ENCODE results near the gene PPIL1. TPM values are rescaled to one million over a fixed set of nuclear protein-coding genes. Genes with fewer than 3 reads are reported as not detected.

The PPIL1 gene
- total RNA-seq (2014; rRNA removed; shearing (Covaris generic)) (20.4 and 36.3 TPM in 2 replicates), polyA plus RNA-seq (2016; fragmentation: Nextera tagmentation; extraction: Ambion mirVana) (27.1 and 30.5 TPM in 2 replicates)

DNA sequence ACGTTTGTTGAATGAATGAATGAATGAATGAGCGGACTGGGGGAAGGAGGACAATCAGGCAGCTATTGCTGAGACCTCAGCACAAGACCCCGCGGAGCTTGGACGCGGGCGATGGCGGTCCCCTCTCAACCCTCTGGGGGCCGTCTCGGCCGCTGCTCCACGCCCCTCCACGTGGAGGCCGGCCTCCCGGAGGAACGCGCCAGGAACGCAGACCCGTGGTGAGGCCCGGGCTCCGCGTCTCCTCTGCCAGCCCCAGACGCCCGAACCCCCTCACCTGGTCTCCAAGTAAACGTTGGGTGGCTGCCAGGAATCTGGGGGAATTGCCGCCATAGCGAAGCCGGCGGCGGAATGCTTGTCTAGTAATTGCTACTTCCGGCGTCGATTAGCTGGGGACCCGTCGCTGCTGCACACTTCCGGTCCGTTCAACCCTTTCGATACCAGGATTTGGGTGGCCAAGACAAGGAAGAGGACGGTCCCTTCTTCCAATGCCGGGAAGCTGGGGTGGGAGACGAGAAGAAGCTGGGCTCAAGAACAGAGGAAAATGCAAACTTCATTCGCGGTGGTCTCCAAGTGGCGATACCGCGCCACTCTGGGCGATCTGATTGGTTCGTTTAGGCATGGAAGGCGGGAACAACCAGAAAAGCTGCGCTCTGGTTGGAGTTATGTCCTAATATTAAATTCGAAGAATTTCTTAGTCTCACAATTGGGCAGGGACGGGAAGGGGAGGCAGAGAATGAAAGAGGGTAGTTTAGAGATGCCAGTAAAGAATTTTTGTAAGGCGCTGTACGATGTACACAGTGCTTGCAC, at the start of gene PPIL1:
PPIL1 (minus strand) TSS at position 361 of the 807 bp plus-strand sequence; CDS start at position 330, 31 bp downstream.
- WGBS, 2 experiments (ENCODE audit: low coverage in 1 of 2, low lambda C conversion rate in 2 of 2, missing lambda C conversion rate in 2 of 2): 0 to 1% methylated on average over 54 of the region's 54 CpGs
- in situ Hi-C loops (cut with MboI): loop anchor here (25.0 kb wide), 1 partner anchor 338 kb away; no protein-coding TSS in a partner anchor

DNA sequence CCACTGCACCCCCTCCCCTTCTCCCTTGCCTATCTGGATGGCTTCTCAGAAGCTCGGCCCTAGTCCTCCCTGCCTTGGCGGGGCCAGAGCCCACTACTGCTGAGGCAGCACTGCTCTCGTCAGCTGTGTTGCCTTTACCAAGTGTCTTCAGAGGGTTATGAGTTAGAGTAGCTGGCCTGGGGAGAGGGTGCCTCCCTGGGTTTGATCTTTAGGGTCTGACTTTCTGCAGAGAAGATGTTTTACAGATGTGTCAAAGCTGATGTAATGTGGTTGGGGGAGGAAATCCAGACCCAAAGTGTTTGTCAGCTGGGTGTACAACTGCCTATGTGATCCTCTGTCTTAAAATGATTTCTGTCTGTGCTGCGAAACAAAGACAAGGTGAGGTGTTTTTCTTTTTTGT, 49.5 kb upstream of the PPIL1 start:
- Histone ChIP-seq H3K9ac (peak overlapping the region; percentile 9; the same call in 1 of the 2 replicates), H3F3A (ENCODE audit: insufficient read depth) (peaks cover 59% of the 10 kb centered on the region), H3K9me3 (ENCODE audit: low read depth) (no peaks in the 10 kb centered on the region), H3K79me2 (ENCODE audit: insufficient read depth) (no peaks in the 10 kb centered on the region), H4K20me1 (ENCODE audit: insufficient read depth) (no peaks in the 10 kb centered on the region), H3K36me3 (ENCODE audit: low read depth) (peaks cover 11% of the 10 kb centered on the region; the same call in 1 of the 2 replicates), H3K27me3 (replicated peaks; ENCODE audit: insufficient read depth) (no peaks in the 10 kb centered on the region), H3K4me1 (ENCODE audit: insufficient read depth) (peaks cover 64% of the 10 kb centered on the region), H3K4me2 (ENCODE audit: unreplicated experiment) (peak overlapping the region; percentile 66), H2AFZ (no peak overlapping the region), H3K27ac (peak overlapping the region; percentile 39), H3K4me3 (no peak overlapping the region), H3K9me2 (ENCODE audit: insufficient read depth) (no peaks in the 10 kb centered on the region)
- WGBS, 2 experiments (ENCODE audit: low coverage in 1 of 2, low lambda C conversion rate in 2 of 2, missing lambda C conversion rate in 2 of 2): 21 to 23% methylated on average over 4 of the region's 4 CpGs
- DNase-seq: peak; percentile 56
- TF ChIP-seq EZH2phosphoT487 (IDR thresholded peaks at IDR 0.05; ENCODE audit: insufficient read depth, low read depth) (no peak), EZH2 (IDR thresholded peaks at IDR 0.05; ENCODE audit: insufficient read depth, poor library complexity, severe bottlenecking) (no peak)
- in situ Hi-C loops (cut with MboI): no loop called here

More for the DNA sequence above, at the start of gene PPIL1:
- no peaks in the 10 kb centered on the region for H3K9me3 ChIP-seq (ENCODE audit: low read depth)
- H3K79me2 ChIP-seq (ENCODE audit: insufficient read depth): peaks cover 21% of the 10 kb centered on the region
- H3K36me3 ChIP-seq (ENCODE audit: low read depth): peaks cover 4% of the 10 kb centered on the region; the same call in 1 of the 2 replicates
- DNase-seq: peak; percentile 96
- H3K9ac ChIP-seq: peak within 1 kb of the TSS; percentile 94
- H4K20me1 ChIP-seq (ENCODE audit: insufficient read depth): no peaks in the 10 kb centered on the region
- no peaks in the 10 kb centered on the region for H3K9me2 ChIP-seq (ENCODE audit: insufficient read depth)
- peak within 1 kb of the TSS; percentile 97 for H3K4me3 ChIP-seq
- TF ChIP-seq EZH2phosphoT487 (IDR thresholded peaks at IDR 0.05; ENCODE audit: insufficient read depth, low read depth) (no peak), EZH2 (IDR thresholded peaks at IDR 0.05; ENCODE audit: insufficient read depth, poor library complexity, severe bottlenecking) (no peak)
- peak within 1 kb of the TSS; percentile 91 for H3K27ac ChIP-seq
- H3K27me3 ChIP-seq (replicated peaks; ENCODE audit: insufficient read depth): no peaks in the 10 kb centered on the region
- peak within 1 kb of the TSS; percentile 100 for H2AFZ ChIP-seq
- peaks cover 9% of the 10 kb centered on the region; the same call in 1 of the 2 replicates for H3F3A ChIP-seq (ENCODE audit: insufficient read depth)
- H3K4me2 ChIP-seq (ENCODE audit: unreplicated experiment): peak within 1 kb of the TSS; percentile 91
- peaks cover 13% of the 10 kb centered on the region for H3K4me1 ChIP-seq (ENCODE audit: insufficient read depth)

DNA sequence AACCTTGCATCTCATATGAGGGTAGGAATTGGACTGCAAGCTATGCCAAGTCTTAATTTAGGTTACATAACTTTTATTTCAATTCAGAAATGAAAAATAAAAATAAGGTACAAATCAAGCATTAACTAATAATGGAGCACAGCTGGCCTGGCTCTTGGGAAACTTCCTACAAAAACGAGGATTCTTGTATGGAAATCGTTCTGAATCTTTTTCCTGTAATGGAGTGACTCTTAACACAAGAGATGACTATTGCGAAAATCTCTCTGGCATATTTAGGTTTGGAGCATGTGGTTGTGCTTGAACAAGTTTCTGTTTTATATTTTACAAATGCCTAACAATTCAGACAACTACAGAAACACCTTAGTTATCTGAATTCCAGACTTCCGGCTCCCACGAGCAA, 45.9 kb upstream of the PPIL1 start:
- Histone ChIP-seq H3K36me3 (ENCODE audit: low read depth) (peaks cover 13% of the 10 kb centered on the region; the same call in 1 of the 2 replicates), H4K20me1 (ENCODE audit: insufficient read depth) (no peaks in the 10 kb centered on the region), H3K9me3 (ENCODE audit: low read depth) (no peaks in the 10 kb centered on the region), H3K27me3 (replicated peaks; ENCODE audit: insufficient read depth) (no peaks in the 10 kb centered on the region), H3K27ac (peak overlapping the region; percentile 54), H3K9ac (no peak overlapping the region), H3K4me1 (ENCODE audit: insufficient read depth) (peaks cover 70% of the 10 kb centered on the region), H3K79me2 (ENCODE audit: insufficient read depth) (no peaks in the 10 kb centered on the region), H2AFZ (no peak overlapping the region), H3K4me2 (ENCODE audit: unreplicated experiment) (peak overlapping the region; percentile 57), H3F3A (ENCODE audit: insufficient read depth) (peaks cover 57% of the 10 kb centered on the region), H3K4me3 (no peak overlapping the region), H3K9me2 (ENCODE audit: insufficient read depth) (no peaks in the 10 kb centered on the region)
- in situ Hi-C loops (cut with MboI): no loop called here
- TF ChIP-seq EZH2 (IDR thresholded peaks at IDR 0.05; ENCODE audit: insufficient read depth, poor library complexity, severe bottlenecking) (no peak), EZH2phosphoT487 (IDR thresholded peaks at IDR 0.05; ENCODE audit: insufficient read depth, low read depth) (no peak)
- 36 to 39% methylated on average over 5 of the region's 5 CpGs for WGBS, 2 experiments (ENCODE audit: low coverage in 1 of 2, low lambda C conversion rate in 2 of 2, missing lambda C conversion rate in 2 of 2)
- peak; percentile 75 for DNase-seq

DNA sequence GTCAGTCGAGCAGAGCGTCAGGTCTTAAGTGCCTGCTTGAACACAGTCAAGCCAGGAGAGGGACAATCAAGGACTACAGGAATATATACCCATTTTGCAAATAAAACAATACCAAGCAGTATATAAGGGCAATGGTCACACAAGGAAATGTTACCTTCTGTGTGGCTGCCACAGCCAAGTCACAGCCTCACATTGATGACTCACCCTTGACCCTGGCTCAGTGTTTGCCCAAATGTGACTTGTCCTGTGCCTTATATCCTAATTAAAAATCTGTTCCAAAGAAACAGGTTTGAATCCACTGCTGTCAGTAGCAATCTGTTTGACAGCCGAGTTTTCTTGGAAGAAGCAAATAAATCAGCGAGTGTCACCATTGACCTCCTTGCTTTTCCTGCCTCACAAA, 45.4 kb upstream of the PPIL1 start:
- Histone ChIP-seq H3K9ac (no peak overlapping the region), H3K4me2 (ENCODE audit: unreplicated experiment) (peak overlapping the region; percentile 57), H3F3A (ENCODE audit: insufficient read depth) (peaks cover 57% of the 10 kb centered on the region), H3K27me3 (replicated peaks; ENCODE audit: insufficient read depth) (no peaks in the 10 kb centered on the region), H2AFZ (no peak overlapping the region), H3K79me2 (ENCODE audit: insufficient read depth) (no peaks in the 10 kb centered on the region), H3K4me3 (no peak overlapping the region), H3K9me3 (ENCODE audit: low read depth) (no peaks in the 10 kb centered on the region), H3K27ac (peak overlapping the region; percentile 54), H3K9me2 (ENCODE audit: insufficient read depth) (no peaks in the 10 kb centered on the region), H3K4me1 (ENCODE audit: insufficient read depth) (peaks cover 70% of the 10 kb centered on the region), H4K20me1 (ENCODE audit: insufficient read depth) (no peaks in the 10 kb centered on the region), H3K36me3 (ENCODE audit: low read depth) (peaks cover 16% of the 10 kb centered on the region; the same call in 1 of the 2 replicates)
- in situ Hi-C loops (cut with MboI): no loop called here
- no peak for DNase-seq
- TF ChIP-seq EZH2phosphoT487 (IDR thresholded peaks at IDR 0.05; ENCODE audit: insufficient read depth, low read depth) (no peak), EZH2 (IDR thresholded peaks at IDR 0.05; ENCODE audit: insufficient read depth, poor library complexity, severe bottlenecking) (no peak)
- WGBS, 2 experiments (ENCODE audit: low coverage in 1 of 2, low lambda C conversion rate in 2 of 2, missing lambda C conversion rate in 2 of 2): 67 to 68% methylated on average over 4 of the region's 4 CpGs
